ENCODE measurements around the gene IKZF1. TPM values are rescaled to one million over a fixed set of nuclear protein-coding genes. Genes with fewer than 3 reads are reported as not detected.

Gene IKZF1
- total and polyA plus RNA-seq, 2 of the 4 experiments (the other 2 are of a cell fraction), result not detected

GRCh38 chr7:50394315-50394714 is 89.8 kb downstream of the IKZF1 start:
- in situ Hi-C loops (cut with MboI; ENCODE audit: low sequenced_read_pairs) (no loop called here), dilution Hi-C loops (cut with HindIII; ENCODE audit: low sequenced_read_pairs, unreplicated experiment) (no loop called here), intact Hi-C loops (cut with micrococcal nuclease) (no loop called here)
- H2AK9ac ChIP-seq (replicated peaks; ENCODE audit: low read depth, low read length, poor library complexity), result no peak overlapping the region
- no peaks in the 10 kb centered on the region for H3K36me3 ChIP-seq (ENCODE audit: control insufficient read depth, insufficient read depth, low read length)
- H3K18ac ChIP-seq (ENCODE audit: low read depth, low read length), result no peak overlapping the region
- ATAC-seq (ENCODE audit: low read depth) (no peak), DNase-seq (no peak)
- ChIA-PET POLR2A (ENCODE audit: unreplicated experiment) (no interaction called here), CTCF (no interaction called here)
- H2AK5ac ChIP-seq (ENCODE audit: low read depth, low read length), result no peak overlapping the region
- no peaks in the 10 kb centered on the region for H3K9me1 ChIP-seq (ENCODE audit: insufficient read depth, low read length)
- no peak overlapping the region for H3K9ac ChIP-seq (ENCODE audit: low read depth, low read length)
- H3K27me3 ChIP-seq (ENCODE audit: control insufficient read depth, insufficient read depth, low read length), result peaks cover 2% of the 10 kb centered on the region
- H3K79me1 ChIP-seq (ENCODE audit: low read depth in 1 of 2, low read length in 2 of 2), result no peaks in the 10 kb centered on the region
- H3K27ac ChIP-seq (ENCODE audit: insufficient read depth, low read length), result no peak overlapping the region
- no peak overlapping the region for H3K4me3 ChIP-seq (ENCODE audit: insufficient read depth, low read depth, low read length)
- H3K4me2 ChIP-seq (ENCODE audit: low read depth, low read length), result no peak overlapping the region
- H2AFZ ChIP-seq (replicated peaks; ENCODE audit: low read length, poor library complexity), result no peak overlapping the region
- H2BK120ac ChIP-seq (ENCODE audit: low read depth, low read length), result no peak overlapping the region
- no peaks in the 10 kb centered on the region for H3K4me1 ChIP-seq (ENCODE audit: control insufficient read depth, insufficient read depth, low read length)
- no TSS peak for BruUV-seq (replicated peaks)
- no peaks in the 10 kb centered on the region for H4K20me1 ChIP-seq (ENCODE audit: insufficient read depth, low read length)
- TF ChIP-seq BHLHE40 (IDR thresholded peaks at IDR 0.05; ENCODE audit: low read depth, low read length) (no peak), CTCF (conservative IDR thresholded peaks at IDR 0.05; ENCODE audit: low read depth, low read length) (no peak), RAD21 (IDR thresholded peaks at IDR 0.05; ENCODE audit: low read length) (no peak), MAZ (IDR thresholded peaks at IDR 0.05; ENCODE audit: borderline replicate concordance, low read depth, low read length) (no peak), CEBPB (IDR thresholded peaks at IDR 0.05; ENCODE audit: low read depth, low read length) (no peak), MXI1 (IDR thresholded peaks at IDR 0.05; ENCODE audit: borderline replicate concordance, low read depth, low read length) (no peak), FOS (IDR thresholded peaks at IDR 0.05; ENCODE audit: low read depth, low read length) (no peak), RCOR1 (IDR thresholded peaks at IDR 0.05; ENCODE audit: insufficient replicate concordance, low read length) (no peak), RFX5 (IDR thresholded peaks at IDR 0.05; ENCODE audit: low read depth, low read length) (no peak), CHD1 (IDR thresholded peaks at IDR 0.05; ENCODE audit: low read depth, low read length) (no peak), ELK1 (IDR thresholded peaks at IDR 0.05; ENCODE audit: borderline replicate concordance, low read depth, low read length) (no peak), POLR2A (IDR thresholded peaks at IDR 0.05; ENCODE audit: low read depth, low read length) (no peak), SMC3 (IDR thresholded peaks at IDR 0.05; ENCODE audit: low read depth, low read length) (no peak), MAFK (IDR thresholded peaks at IDR 0.05; ENCODE audit: low read depth, low read length) (no peak), USF2 (IDR thresholded peaks at IDR 0.05; ENCODE audit: low read depth, low read length) (no peak), NFE2L2 (IDR thresholded peaks at IDR 0.05; ENCODE audit: low read depth, low read length) (no peak)
- no peak overlapping the region for H4K5ac ChIP-seq (ENCODE audit: low read depth, low read length)
- no peak overlapping the region for H3K14ac ChIP-seq (replicated peaks; ENCODE audit: low read depth, low read length)
- no peak overlapping the region for H4K8ac ChIP-seq (ENCODE audit: low read depth in 2 of 2, low read length in 2 of 2)
- no peak overlapping the region for H2BK15ac ChIP-seq (ENCODE audit: low read depth, low read length)
- no peak overlapping the region for H3K56ac ChIP-seq (ENCODE audit: extremely low read depth, insufficient read depth, low read length)
- no CpG with 5 or more reads among the region's 1 CpG for WGBS, 2 experiments (ENCODE audit: extremely low coverage in 2 of 2, insufficient read length in 1 of 2)
- H3K23ac ChIP-seq (ENCODE audit: low read depth, low read length), result no peak overlapping the region
- H3K9me3 ChIP-seq (ENCODE audit: control insufficient read depth, insufficient read depth, low read length), result no peaks in the 10 kb centered on the region
- H4K91ac ChIP-seq (ENCODE audit: insufficient read depth, low read depth, low read length), result no peak overlapping the region
- H2BK20ac ChIP-seq (ENCODE audit: low read depth, low read length), result no peak overlapping the region
- no peak overlapping the region for H3K4ac ChIP-seq (ENCODE audit: low read depth, low read length)
- no peak overlapping the region for H2BK5ac ChIP-seq (ENCODE audit: low read depth, low read length, poor library complexity, severe bottlenecking)
